GM23338 (cell line): Measurements from ENCODE around the gene OPN3. TPM values are rescaled to one million over a fixed set of nuclear protein-coding genes. Genes with fewer than 3 reads are reported as not detected.

ENCODE experiments used
- ATAC-seq: fragments of 200-7000 bp; cut with Tn5 transposase; 3 replicates; pipeline ENCODE4 v1.9.1; 2020
- DNase-seq: peaks from one replicate; pipeline ENCODE4 v3.0.0-alpha.2; 2015; ENCODE audit warnings: low spot score
- H2AFZ ChIP-seq: fragments of 200-600 bp; sonication (generic); 2 replicates; pipeline ENCODE4 v1.8.0; 2016; ENCODE audit warnings: antibody characterized with exemption, mild to moderate bottlenecking, moderate library complexity
- H3F3A ChIP-seq: fragments of 200-600 bp; sonication (generic); replicated peaks from 2 replicates; pipeline ENCODE4 v1.8.0; 2017; ENCODE audit warnings: antibody characterized with exemption, mixed run types, low read depth
- H3K27ac ChIP-seq: fragments of 200-600 bp; sonication (generic); 2 replicates; pipeline ENCODE4 v1.6.1; 2016; ENCODE audit warnings: low read depth
- H3K27me3 ChIP-seq: fragments of 200-600 bp; sonication (generic); 2 replicates; pipeline ENCODE4 v1.8.0; 2016; ENCODE audit warnings: mild to moderate bottlenecking, mixed run types, moderate library complexity; ENCODE audit not compliant: insufficient read depth
- H3K36me3 ChIP-seq: fragments of 200-600 bp; sonication (generic); 2 replicates; pipeline ENCODE4 v1.8.0; 2016; ENCODE audit warnings: mild to moderate bottlenecking; ENCODE audit not compliant: insufficient read depth
- H3K4me1 ChIP-seq: fragments of 200-600 bp; sonication (generic); 2 replicates; pipeline ENCODE4 v1.8.0; 2016; ENCODE audit warnings: mild to moderate bottlenecking, moderate library complexity; ENCODE audit not compliant: insufficient read depth
- H3K4me2 ChIP-seq: fragments of 200-600 bp; sonication (generic); 2 replicates; pipeline ENCODE4 v1.7.1; 2017; ENCODE audit warnings: mixed run types
- H3K4me3 ChIP-seq: fragments of 200-600 bp; sonication (generic); 2 replicates; pipeline ENCODE4 v1.6.1; 2016; ENCODE audit warnings: mixed run types
- H3K79me2 ChIP-seq: fragments of 200-600 bp; sonication (generic); replicated peaks from 2 replicates; pipeline ENCODE4 v1.8.0; 2017; ENCODE audit warnings: mild to moderate bottlenecking; ENCODE audit not compliant: insufficient read depth
- H3K9me2 ChIP-seq: fragments of 200-600 bp; sonication (generic); 2 replicates; pipeline ENCODE4 v1.8.0; 2017; ENCODE audit not compliant: insufficient read depth
- H4K20me1 ChIP-seq: fragments of 200-600 bp; sonication (generic); replicated peaks from 2 replicates; pipeline ENCODE4 v1.8.0; 2017; ENCODE audit warnings: mild to moderate bottlenecking; ENCODE audit not compliant: insufficient read depth
- H3K27ac Mint-ChIP-seq: 2 replicates; pipeline ENCODE4 v1.8.0; 2020; ENCODE audit warnings: inconsistent platforms, mild to moderate bottlenecking, moderate library complexity, mixed read lengths
- H3K27me3 Mint-ChIP-seq: 3 replicates; pipeline ENCODE4 v1.8.0; 2022; ENCODE audit warnings: low read depth, mild to moderate bottlenecking, moderate library complexity, mixed read lengths, inconsistent platforms; ENCODE audit not compliant: insufficient read depth, poor library complexity
- H3K36me3 Mint-ChIP-seq: 3 replicates; pipeline ENCODE4 v1.8.0; 2021; ENCODE audit warnings: low read depth, mild to moderate bottlenecking, inconsistent platforms, moderate library complexity, mixed read lengths
- H3K4me1 Mint-ChIP-seq: 3 replicates; pipeline ENCODE4 v1.8.0; 2020; ENCODE audit warnings: mild to moderate bottlenecking, inconsistent platforms, mixed read lengths
- H3K4me3 Mint-ChIP-seq: 3 replicates; pipeline ENCODE4 v1.8.0; 2021; ENCODE audit warnings: moderate library complexity, mild to moderate bottlenecking, inconsistent platforms, mixed read lengths
- H3K9me3 Mint-ChIP-seq: 3 replicates; pipeline ENCODE4 v1.8.0; 2020; ENCODE audit warnings: moderate library complexity, mild to moderate bottlenecking, inconsistent platforms, mixed read lengths
- CREB1 ChIP-seq: fragments of 250-450 bp; sonication (Bioruptor Pico); IDR thresholded peaks from 2 replicates; pipeline ENCODE4 v1.5.0; 2020; ENCODE audit warnings: low read depth, mild to moderate bottlenecking, moderate library complexity
- CTCF ChIP-seq, 2 experiments: fragments of 200-600 bp in 1 of 2; sonication (generic) in 1 of 2; conservative IDR thresholded peaks; 2 replicates each; pipeline versions ENCODE4 v1.5.1 to v1.6.1; 2016 to 2017; ENCODE audit warnings: antibody characterized with exemption in 2 of 2, low read depth in 2 of 2, mild to moderate bottlenecking in 2 of 2, moderate library complexity in 1 of 2
- ETS1 ChIP-seq: IDR thresholded peaks from 2 replicates; pipeline ENCODE4 v1.6.1; 2016; ENCODE audit warnings: antibody characterized with exemption
- EZH2 ChIP-seq: fragments of 200-600 bp; sonication (generic); IDR thresholded peaks from one replicate; pipeline ENCODE4 v1.8.0; 2017; ENCODE audit warnings: antibody characterized with exemption, mild to moderate bottlenecking, low read depth; ENCODE audit not compliant: unreplicated experiment
- EZH2phosphoT487 ChIP-seq: fragments of 200-600 bp; sonication (generic); IDR thresholded peaks from one replicate; pipeline ENCODE4 v1.8.1; 2018; ENCODE audit warnings: antibody characterized with exemption; ENCODE audit not compliant: unreplicated experiment
- JUNB ChIP-seq: IDR thresholded peaks from one replicate; pipeline ENCODE4 v1.6.1; 2016; ENCODE audit warnings: antibody characterized with exemption; ENCODE audit not compliant: unreplicated experiment
- NANOG ChIP-seq: IDR thresholded peaks from 2 replicates; pipeline ENCODE4 v1.6.1; 2016; ENCODE audit warnings: antibody characterized with exemption, borderline replicate concordance
- POLR2AphosphoS5 ChIP-seq: IDR thresholded peaks from 2 replicates; pipeline ENCODE4 v1.6.1; 2016; ENCODE audit warnings: antibody characterized with exemption, low read depth
- STAT1 ChIP-seq: IDR thresholded peaks from one replicate; pipeline ENCODE4 v1.6.1; 2016; ENCODE audit warnings: antibody characterized with exemption; ENCODE audit not compliant: unreplicated experiment
- ZNF114 ChIP-seq: fragments of 250-450 bp; sonication (Bioruptor Pico); IDR thresholded peaks from 2 replicates; pipeline ENCODE4 v1.5.0; 2020; ENCODE audit warnings: mild to moderate bottlenecking, moderate library complexity
- ZNF331 ChIP-seq: fragments of 250-450 bp; sonication (Bioruptor Pico); IDR thresholded peaks from 2 replicates; pipeline ENCODE4 v1.5.0; 2020; ENCODE audit warnings: low read depth, mild to moderate bottlenecking, moderate library complexity
- ZNF462 ChIP-seq: fragments of 250-450 bp; sonication (Bioruptor Pico); IDR thresholded peaks from 2 replicates; pipeline ENCODE4 v1.5.0; 2020; ENCODE audit warnings: mild to moderate bottlenecking, moderate library complexity
- polyA plus RNA-seq: library from polyadenylated mRNA; unstranded; fragments of >200 nt; fragmentation: Nextera tagmentation; extraction: Ambion mirVana; gene quantifications from 2 replicates; pipeline ENCODE4 v1.2.1, GENCODE V29; 2016
- total RNA-seq: library from RNA; depleted of rRNA; stranded (reverse); fragments of >200 nt; shearing (Covaris generic); gene quantifications from 2 replicates; pipeline ENCODE4 v1.2.3, GENCODE V29; 2014
- TF ChIP-seq, protein P1 (sequence below): IDR thresholded peaks from one replicate; pipeline ENCODE4 v1.6.1; 2018; ENCODE audit warnings: antibody characterized with exemption; ENCODE audit not compliant: unreplicated experiment

The OPN3 gene
- total and polyA plus RNA-seq, 2 experiments from 2014 or later: 23.7 to 46.8 TPM

DNA sequence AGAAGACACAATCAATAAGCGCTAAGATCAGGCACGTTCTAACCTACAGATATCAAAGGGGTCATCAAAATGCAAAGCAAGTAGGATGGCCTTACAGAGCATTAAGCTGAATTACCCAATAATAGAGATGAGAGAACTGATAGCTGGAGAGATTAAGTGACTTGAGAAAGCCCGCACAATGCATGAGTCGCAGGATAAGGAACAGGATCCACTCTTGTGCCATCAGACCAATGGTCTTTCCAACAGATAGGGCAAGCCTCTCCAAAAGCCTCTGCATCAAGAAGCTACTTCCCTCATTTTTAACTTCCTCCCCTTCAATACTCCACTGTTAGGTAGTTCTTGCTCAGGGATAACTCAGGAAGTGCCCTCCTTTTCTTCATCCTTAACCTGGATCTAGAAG, 2.6 kb downstream of the OPN3 start:
- H3K79me2 ChIP-seq: peaks cover 69% of the 10 kb centered on the region
- peak overlapping the region; percentile 79 for H3K4me3 ChIP-seq
- H3K36me3 ChIP-seq: peaks cover 9% of the 10 kb centered on the region; the same call in 1 of the 2 replicates
- no peak overlapping the region for H2AFZ ChIP-seq
- peaks cover 12% of the 10 kb centered on the region for H4K20me1 ChIP-seq
- no peaks in the 10 kb centered on the region for H3K9me2 ChIP-seq
- Mint-ChIP-seq H3K4me3 (peak overlapping the region; percentile 78), H3K27me3 (peaks cover 7% of the 10 kb centered on the region), H3K9me3 (peaks cover 20% of the 10 kb centered on the region), H3K4me1 (peaks cover 27% of the 10 kb centered on the region; the same call in 2 of the 3 replicates), H3K36me3 (peaks cover 41% of the 10 kb centered on the region), H3K27ac (peak overlapping the region; percentile 28; the same call in 1 of the 2 replicates)
- no peak overlapping the region for H3K27ac ChIP-seq
- ATAC-seq (no peak), DNase-seq (no peak)
- peak overlapping the region; percentile 76 for H3K4me2 ChIP-seq
- H3F3A ChIP-seq: no peaks in the 10 kb centered on the region
- peaks cover 18% of the 10 kb centered on the region for H3K4me1 ChIP-seq
- H3K27me3 ChIP-seq: no peaks in the 10 kb centered on the region
- TF ChIP-seq STAT1: no peak
- no peak for TF ChIP-seq NANOG
- TF ChIP-seq, protein P1, sequence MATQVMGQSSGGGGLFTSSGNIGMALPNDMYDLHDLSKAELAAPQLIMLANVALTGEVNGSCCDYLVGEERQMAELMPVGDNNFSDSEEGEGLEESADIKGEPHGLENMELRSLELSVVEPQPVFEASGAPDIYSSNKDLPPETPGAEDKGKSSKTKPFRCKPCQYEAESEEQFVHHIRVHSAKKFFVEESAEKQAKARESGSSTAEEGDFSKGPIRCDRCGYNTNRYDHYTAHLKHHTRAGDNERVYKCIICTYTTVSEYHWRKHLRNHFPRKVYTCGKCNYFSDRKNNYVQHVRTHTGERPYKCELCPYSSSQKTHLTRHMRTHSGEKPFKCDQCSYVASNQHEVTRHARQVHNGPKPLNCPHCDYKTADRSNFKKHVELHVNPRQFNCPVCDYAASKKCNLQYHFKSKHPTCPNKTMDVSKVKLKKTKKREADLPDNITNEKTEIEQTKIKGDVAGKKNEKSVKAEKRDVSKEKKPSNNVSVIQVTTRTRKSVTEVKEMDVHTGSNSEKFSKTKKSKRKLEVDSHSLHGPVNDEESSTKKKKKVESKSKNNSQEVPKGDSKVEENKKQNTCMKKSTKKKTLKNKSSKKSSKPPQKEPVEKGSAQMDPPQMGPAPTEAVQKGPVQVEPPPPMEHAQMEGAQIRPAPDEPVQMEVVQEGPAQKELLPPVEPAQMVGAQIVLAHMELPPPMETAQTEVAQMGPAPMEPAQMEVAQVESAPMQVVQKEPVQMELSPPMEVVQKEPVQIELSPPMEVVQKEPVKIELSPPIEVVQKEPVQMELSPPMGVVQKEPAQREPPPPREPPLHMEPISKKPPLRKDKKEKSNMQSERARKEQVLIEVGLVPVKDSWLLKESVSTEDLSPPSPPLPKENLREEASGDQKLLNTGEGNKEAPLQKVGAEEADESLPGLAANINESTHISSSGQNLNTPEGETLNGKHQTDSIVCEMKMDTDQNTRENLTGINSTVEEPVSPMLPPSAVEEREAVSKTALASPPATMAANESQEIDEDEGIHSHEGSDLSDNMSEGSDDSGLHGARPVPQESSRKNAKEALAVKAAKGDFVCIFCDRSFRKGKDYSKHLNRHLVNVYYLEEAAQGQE: no peak
- TF ChIP-seq ZNF114 (CRISPR knock-in tag): no peak
- TF ChIP-seq ETS1: no peak
- TF ChIP-seq EZH2: no peak
- TF ChIP-seq JUNB: no peak
- no peak for TF ChIP-seq CTCF (conservative IDR thresholded peaks at IDR 0.05; ENCODE audit: low read depth in 2 of 2)
- TF ChIP-seq EZH2phosphoT487: no peak
- TF ChIP-seq POLR2AphosphoS5: no peak
- no peak for TF ChIP-seq ZNF331 (CRISPR knock-in tag)
- no peak for TF ChIP-seq CREB1
- TF ChIP-seq ZNF462: no peak
